IMR-90 (cell line): Measurements from ENCODE around the gene NOS1. TPM values are rescaled to one million over a fixed set of nuclear protein-coding genes. Genes with fewer than 3 reads are reported as not detected.

Experiments
- ATAC-seq: fragments of 200-7000 bp; cut with Tn5 transposase; 2 replicates; pipeline ENCODE4 v1.9.1; 2020; ENCODE audit warnings: low read depth, mild to moderate bottlenecking, moderate library complexity
- BruUV-seq: library from RNA; stranded (reverse); fragments of 400-500 nt; replicated peaks from 2 replicates; lab custom pipeline; 2021; lab: Mats Ljungman, UMichigan
- CTCF ChIA-PET: fragments of 300-600 bp; formaldehyde crosslinking; extraction: SDS; loops from one replicate; lab custom pipeline; 2021; ENCODE audit warnings: antibody characterized with exemption; lab: Yijun Ruan, JAX
- POLR2A ChIA-PET: fragments of 300-600 bp; sonication (Branson Sonifier 250); formaldehyde crosslinking; loops from one replicate; lab custom pipeline; 2022; ENCODE audit warnings: antibody characterized with exemption; ENCODE audit not compliant: unreplicated experiment; lab: Charles Lee
- DNase-seq: peaks from one replicate; pipeline ENCODE4 v3.0.0; 2013
- H2AFZ ChIP-seq: replicated peaks from 2 replicates; pipeline ENCODE3; 2013; ENCODE audit warnings: low read length, mild to moderate bottlenecking; ENCODE audit not compliant: poor library complexity
- H2AK5ac ChIP-seq: 2 replicates; pipeline ENCODE4 v1.6.1; 2013; ENCODE audit warnings: low read depth, low read length, inconsistent platforms
- H2AK9ac ChIP-seq: replicated peaks from 2 replicates; pipeline ENCODE3; 2013; ENCODE audit warnings: mild to moderate bottlenecking, low read depth, low read length, moderate library complexity; ENCODE audit not compliant: poor library complexity
- H2BK120ac ChIP-seq: 2 replicates; pipeline ENCODE4 v1.6.1; 2013; ENCODE audit warnings: low read depth, low read length, inconsistent platforms
- H2BK15ac ChIP-seq: 3 replicates; pipeline ENCODE4 v1.6.1; 2013; ENCODE audit warnings: low read depth, low read length, inconsistent platforms
- H2BK20ac ChIP-seq: 2 replicates; pipeline ENCODE4 v1.6.1; 2013; ENCODE audit warnings: low read depth, mild to moderate bottlenecking, inconsistent platforms, low read length, moderate library complexity
- H2BK5ac ChIP-seq: 2 replicates; pipeline ENCODE4 v1.6.1; 2013; ENCODE audit warnings: mild to moderate bottlenecking, low read depth, low read length, inconsistent platforms; ENCODE audit not compliant: poor library complexity, severe bottlenecking
- H3K14ac ChIP-seq: replicated peaks from 2 replicates; pipeline ENCODE4 v1.6.1; 2013; ENCODE audit warnings: low read depth, low read length, inconsistent platforms
- H3K18ac ChIP-seq: 2 replicates; pipeline ENCODE4 v1.6.1; 2013; ENCODE audit warnings: low read depth, low read length, control low read depth
- H3K23ac ChIP-seq: 2 replicates; pipeline ENCODE4 v1.6.1; 2013; ENCODE audit warnings: low read depth, low read length, inconsistent platforms
- H3K27ac ChIP-seq: 2 replicates; pipeline ENCODE4 v1.5.1; 2013; ENCODE audit warnings: mild to moderate bottlenecking, control low read depth, low read length; ENCODE audit not compliant: insufficient read depth
- H3K27me3 ChIP-seq: 2 replicates; pipeline ENCODE4 v1.6.1; 2013; ENCODE audit warnings: low read length; ENCODE audit not compliant: control insufficient read depth, insufficient read depth
- H3K36me3 ChIP-seq: 2 replicates; pipeline ENCODE4 v1.6.1; 2013; ENCODE audit warnings: low read length, mixed read lengths; ENCODE audit not compliant: control insufficient read depth, insufficient read depth
- H3K4ac ChIP-seq: 2 replicates; pipeline ENCODE4 v1.6.1; 2013; ENCODE audit warnings: low read depth, low read length, inconsistent platforms
- H3K4me1 ChIP-seq: 2 replicates; pipeline ENCODE4 v1.6.1; 2013; ENCODE audit warnings: low read length, mixed read lengths; ENCODE audit not compliant: control insufficient read depth, insufficient read depth
- H3K4me2 ChIP-seq: 2 replicates; pipeline ENCODE4 v1.6.1; 2013; ENCODE audit warnings: low read depth, mild to moderate bottlenecking, control low read depth, low read length, moderate library complexity
- H3K4me3 ChIP-seq: 2 replicates; pipeline ENCODE4 v1.5.1; 2013; ENCODE audit warnings: low read depth, mild to moderate bottlenecking, control low read depth, low read length, moderate library complexity; ENCODE audit not compliant: insufficient read depth
- H3K56ac ChIP-seq: 2 replicates; pipeline ENCODE4 v1.6.1; 2013; ENCODE audit warnings: low read length, inconsistent platforms; ENCODE audit not compliant: insufficient read depth; ENCODE audit errors: extremely low read depth
- H3K79me1 ChIP-seq, 2 experiments: 2 replicates each; pipeline ENCODE4 v1.6.1; 2013; ENCODE audit warnings: low read length in 2 of 2, inconsistent platforms in 1 of 2, low read depth in 1 of 2
- H3K9ac ChIP-seq: 2 replicates; pipeline ENCODE4 v1.6.1; 2013; ENCODE audit warnings: low read depth, low read length, control low read depth
- H3K9me1 ChIP-seq: 2 replicates; pipeline ENCODE4 v1.6.1; 2013; ENCODE audit warnings: low read length, inconsistent platforms; ENCODE audit not compliant: insufficient read depth
- H3K9me3 ChIP-seq: 2 replicates; pipeline ENCODE4 v1.6.1; 2013; ENCODE audit warnings: low read length; ENCODE audit not compliant: control insufficient read depth, insufficient read depth
- H4K20me1 ChIP-seq: 2 replicates; pipeline ENCODE4 v1.6.1; 2013; ENCODE audit warnings: low read length, inconsistent platforms; ENCODE audit not compliant: insufficient read depth
- H4K5ac ChIP-seq: 2 replicates; pipeline ENCODE4 v1.6.1; 2013; ENCODE audit warnings: mild to moderate bottlenecking, low read depth, low read length, control low read depth
- H4K8ac ChIP-seq, 2 experiments: 2 replicates each; pipeline ENCODE4 v1.6.1; 2013; ENCODE audit warnings: low read depth in 2 of 2, low read length in 2 of 2, control low read depth in 1 of 2, inconsistent platforms in 1 of 2
- H4K91ac ChIP-seq: 2 replicates; pipeline ENCODE4 v1.6.1; 2013; ENCODE audit warnings: low read depth, low read length, inconsistent platforms; ENCODE audit not compliant: insufficient read depth
- BHLHE40 ChIP-seq: fragments of 150-350 bp; IDR thresholded peaks from 2 replicates; pipeline ENCODE4 v1.6.1; 2016; ENCODE audit warnings: mild to moderate bottlenecking, low read depth, low read length
- CEBPB ChIP-seq: IDR thresholded peaks from 2 replicates; pipeline ENCODE4 v1.6.1; 2012; ENCODE audit warnings: low read depth, low read length, improper control_type of control experiment
- CHD1 ChIP-seq: IDR thresholded peaks from 2 replicates; pipeline ENCODE4 v1.6.1; 2012; ENCODE audit warnings: low read depth, low read length, improper control_type of control experiment
- CTCF ChIP-seq: conservative IDR thresholded peaks from 2 replicates; pipeline ENCODE4 v1.5.1; 2012; ENCODE audit warnings: mild to moderate bottlenecking, low read depth, low read length, improper control_type of control experiment
- ELK1 ChIP-seq: fragments of 150-350 bp; IDR thresholded peaks from 2 replicates; pipeline ENCODE4 v1.6.1; 2016; ENCODE audit warnings: low read depth, mild to moderate bottlenecking, low read length, moderate library complexity, borderline replicate concordance
- FOS ChIP-seq: fragments of 150-350 bp; IDR thresholded peaks from 2 replicates; pipeline ENCODE4 v1.6.1; 2016; ENCODE audit warnings: low read depth, low read length
- MAFK ChIP-seq: IDR thresholded peaks from 2 replicates; pipeline ENCODE4 v1.6.1; 2012; ENCODE audit warnings: low read depth, low read length, improper control_type of control experiment
- MAZ ChIP-seq: IDR thresholded peaks from 2 replicates; pipeline ENCODE4 v1.6.1; 2012; ENCODE audit warnings: low read depth, mild to moderate bottlenecking, low read length, improper control_type of control experiment, moderate library complexity, borderline replicate concordance
- MXI1 ChIP-seq: IDR thresholded peaks from 2 replicates; pipeline ENCODE4 v1.6.1; 2012; ENCODE audit warnings: low read depth, mild to moderate bottlenecking, low read length, moderate library complexity, borderline replicate concordance
- NFE2L2 ChIP-seq: fragments of 150-350 bp; IDR thresholded peaks from 2 replicates; pipeline ENCODE4 v1.6.1; 2016; ENCODE audit warnings: low read depth, mild to moderate bottlenecking, low read length
- POLR2A ChIP-seq: IDR thresholded peaks from 2 replicates; pipeline ENCODE4 v1.6.1; 2012; ENCODE audit warnings: mild to moderate bottlenecking, low read depth, low read length
- RAD21 ChIP-seq: IDR thresholded peaks from 2 replicates; pipeline ENCODE4 v1.6.1; 2012; ENCODE audit warnings: low read length, improper control_type of control experiment
- RCOR1 ChIP-seq: IDR thresholded peaks from 2 replicates; pipeline ENCODE4 v1.6.1; 2012; ENCODE audit warnings: mild to moderate bottlenecking, low read length, improper control_type of control experiment; ENCODE audit not compliant: insufficient replicate concordance
- RFX5 ChIP-seq: IDR thresholded peaks from 2 replicates; pipeline ENCODE4 v1.8.0; 2012; ENCODE audit warnings: low read depth, mild to moderate bottlenecking, low read length, moderate library complexity
- SMC3 ChIP-seq: fragments of 150-350 bp; IDR thresholded peaks from 2 replicates; pipeline ENCODE4 v1.6.1; 2016; ENCODE audit warnings: low read depth, mild to moderate bottlenecking, antibody characterized with exemption, low read length, moderate library complexity
- USF2 ChIP-seq: fragments of 150-350 bp; IDR thresholded peaks from 2 replicates; pipeline ENCODE4 v1.6.1; 2017; ENCODE audit warnings: mild to moderate bottlenecking, antibody characterized with exemption, low read length, low read depth
- whole genome bisulfite sequencing, 2 experiments: methylation state at CpG; one replicate each; pipeline versions ENCODE4 v1.1.5 to v1.1.7; 2013; ENCODE audit warnings: missing lambda C conversion rate in 2 of 2; ENCODE audit not compliant: insufficient read length in 1 of 2; ENCODE audit errors: extremely low coverage in 2 of 2; 5-methylcytosine and 5-hydroxymethylcytosine counted together
- dilution Hi-C: fragments of 300-500 bp; cut with HindIII; formaldehyde crosslinking; loops from one replicate; pipeline ENCODE4 v1.14.3; 2018; ENCODE audit warnings: low sequenced_read_pairs; ENCODE audit not compliant: unreplicated experiment
- in situ Hi-C: fragments of 300-500 bp; cut with MboI; formaldehyde crosslinking; loops from 3 replicates; pipeline ENCODE4 v1.14.3; 2019; ENCODE audit warnings: low sequenced_read_pairs, inconsistent platforms, mixed read lengths
- intact Hi-C: fragments of 100-400 bp; cut with micrococcal nuclease; formaldehyde crosslinking; loops from 2 replicates; pipeline ENCODE4 v1.10.0; 2022
- polyA plus RNA-seq, 3 experiments: library from polyadenylated mRNA; depleted of rRNA; stranded (reverse); fragments of >200 nt; gene quantifications; 2 replicates each; pipeline ENCODE4 v1.2.3, GENCODE V29; 2012; ENCODE audit warnings: low replicate concordance in 1 of 3
- total RNA-seq: library from RNA; depleted of rRNA; stranded (reverse); fragments of >200 nt; gene quantifications from 2 replicates; pipeline ENCODE4 v1.2.3, GENCODE V29; 2012

Gene NOS1
- total and polyA plus RNA-seq, 2 of the 4 experiments (the other 2 are of a cell fraction) = 0.09 TPM; not detected in 1

DNA sequence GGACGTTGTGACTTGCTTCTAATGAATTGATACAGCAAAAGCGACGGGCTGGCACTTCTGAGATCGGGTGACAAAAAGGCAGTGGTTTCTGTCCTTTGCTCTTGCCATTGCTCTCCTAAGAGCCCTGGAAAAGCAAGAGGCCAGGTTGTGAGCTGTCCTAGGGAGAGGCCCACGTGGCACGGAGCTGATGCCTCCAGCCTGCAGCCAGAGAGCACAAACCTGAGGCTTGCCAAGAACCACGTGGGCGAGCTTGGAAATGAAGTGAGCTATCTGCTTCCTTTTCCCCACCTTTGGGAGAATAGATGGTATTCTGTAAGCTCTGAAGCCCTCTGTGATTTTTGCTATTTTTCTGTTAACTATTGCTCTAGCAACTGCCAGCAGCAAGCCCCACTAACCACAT is 26.4 kb upstream of the NOS1 start:
- no peak overlapping the region for H3K4me3 ChIP-seq
- H3K23ac ChIP-seq = no peak overlapping the region
- no peaks in the 10 kb centered on the region for H3K79me1 ChIP-seq
- intact Hi-C loops (no loop called here), in situ Hi-C loops (no loop called here), dilution Hi-C loops (no loop called here)
- no peak overlapping the region for H2BK5ac ChIP-seq
- H2BK20ac ChIP-seq = no peak overlapping the region
- DNase-seq = no peak
- no peaks in the 10 kb centered on the region for H3K9me1 ChIP-seq
- H4K8ac ChIP-seq = no peak overlapping the region
- BruUV-seq = no TSS peak
- no peaks in the 10 kb centered on the region for H3K4me1 ChIP-seq
- no peak overlapping the region for H2BK15ac ChIP-seq
- H4K5ac ChIP-seq = no peak overlapping the region
- no peak overlapping the region for H3K4me2 ChIP-seq
- H4K91ac ChIP-seq = no peak overlapping the region
- ChIA-PET CTCF (interaction anchor here (0.6 kb wide), 1 partner anchor 174 kb away, joined by 3 read pairs; no protein-coding TSS in a partner anchor), POLR2A (no interaction called here)
- no peak overlapping the region for H2AFZ ChIP-seq
- H3K9ac ChIP-seq = no peak overlapping the region
- no peak for TF ChIP-seq RAD21
- no peak for TF ChIP-seq CTCF
- TF ChIP-seq CEBPB = no peak
- no peak for TF ChIP-seq SMC3
- TF ChIP-seq FOS = no peak
- no peak for TF ChIP-seq BHLHE40
- no peak for TF ChIP-seq POLR2A
- TF ChIP-seq MXI1 = no peak
- TF ChIP-seq USF2 = no peak
- TF ChIP-seq CHD1 = no peak
- TF ChIP-seq RCOR1 = no peak
- no peak for TF ChIP-seq ELK1
- TF ChIP-seq MAFK = no peak
- no peak for TF ChIP-seq NFE2L2
- TF ChIP-seq RFX5 = no peak
- no peak for TF ChIP-seq MAZ
- H2BK120ac ChIP-seq = no peak overlapping the region
- no peak overlapping the region for H3K4ac ChIP-seq
- no peak overlapping the region for H3K14ac ChIP-seq
- H3K9me3 ChIP-seq = peaks cover 42% of the 10 kb centered on the region
- H2AK9ac ChIP-seq = no peak overlapping the region
- no peak overlapping the region for H3K27ac ChIP-seq
- no peak for ATAC-seq
- 60% methylated on average over 1 of the region's 8 CpGs; no CpG with 5 or more reads in 1 of the 2 experiments for WGBS, 2 experiments
- H2AK5ac ChIP-seq = no peak overlapping the region
- no peak overlapping the region for H3K18ac ChIP-seq
- H3K27me3 ChIP-seq = no peaks in the 10 kb centered on the region
- no peak overlapping the region for H3K56ac ChIP-seq
- H3K36me3 ChIP-seq = no peaks in the 10 kb centered on the region
- no peaks in the 10 kb centered on the region for H4K20me1 ChIP-seq
